Neuronal stem cell (in vitro differentiated cells): ENCODE measurements around the gene SENP1.

Experiments used
- DNase-seq: peaks from one replicate; pipeline ENCODE4 v3.0.0-alpha.2; 2013; ENCODE audit warnings: low spot score
- H2AFZ ChIP-seq: one replicate; pipeline ENCODE4 v1.6.1; 2013; ENCODE audit warnings: mild to moderate bottlenecking, low read length, inconsistent platforms
- H2AK5ac ChIP-seq: 2 replicates; pipeline ENCODE4 v1.6.1; 2013; ENCODE audit warnings: low read depth, mild to moderate bottlenecking, inconsistent platforms, low read length, moderate library complexity, mixed read lengths
- H2BK120ac ChIP-seq: 2 replicates; pipeline ENCODE4 v1.6.1; 2013; ENCODE audit warnings: low read depth, mild to moderate bottlenecking, inconsistent platforms, low read length, moderate library complexity, mixed read lengths
- H2BK12ac ChIP-seq: one replicate; pipeline ENCODE4 v1.6.1; 2013; ENCODE audit warnings: low read length, inconsistent platforms
- H2BK15ac ChIP-seq: 2 replicates; pipeline ENCODE4 v1.6.1; 2013; ENCODE audit warnings: mild to moderate bottlenecking, low read length, inconsistent platforms, mixed read lengths
- H2BK5ac ChIP-seq: one replicate; pipeline ENCODE4 v1.6.1; 2013; ENCODE audit warnings: inconsistent platforms, mild to moderate bottlenecking, low read length, moderate library complexity
- H3K14ac ChIP-seq: one replicate; pipeline ENCODE4 v1.6.1; 2013; ENCODE audit warnings: low read length, inconsistent platforms
- H3K18ac ChIP-seq: 2 replicates; pipeline ENCODE4 v1.6.1; 2013; ENCODE audit warnings: low read length, inconsistent platforms
- H3K23ac ChIP-seq: 2 replicates; pipeline ENCODE4 v1.6.1; 2013; ENCODE audit warnings: low read depth, mild to moderate bottlenecking, mixed read lengths, low read length, inconsistent platforms; ENCODE audit not compliant: poor library complexity
- H3K27ac ChIP-seq: replicated peaks from 3 replicates; pipeline ENCODE4 v1.5.1; 2013; ENCODE audit warnings: low read length, inconsistent platforms
- H3K27me3 ChIP-seq, 3 experiments: 2 replicates each; pipeline ENCODE4 v1.6.1; 2013; ENCODE audit warnings: low read length in 3 of 3, mild to moderate bottlenecking in 2 of 3, inconsistent platforms in 1 of 3, low read depth in 1 of 3, mixed read lengths in 1 of 3, moderate library complexity in 1 of 3; ENCODE audit not compliant: control insufficient read depth in 3 of 3, insufficient read depth in 3 of 3
- H3K36me3 ChIP-seq, 2 donors: replicated peaks in 1 of 2; 2 replicates each; pipeline ENCODE4 v1.6.1; 2013; ENCODE audit warnings: low read length in 2 of 2; ENCODE audit not compliant: control insufficient read depth in 2 of 2, insufficient read depth in 2 of 2
- H3K4ac ChIP-seq: 2 replicates; pipeline ENCODE4 v1.6.1; 2013; ENCODE audit warnings: inconsistent platforms, mild to moderate bottlenecking, low read length, moderate library complexity
- H3K4me1 ChIP-seq, 2 donors: 1 replicate in 1 of 2; 2 replicates in 1 of 2; pipeline ENCODE4 v1.6.1; 2013; ENCODE audit warnings: low read length in 2 of 2, low read depth in 1 of 2; ENCODE audit not compliant: control insufficient read depth in 2 of 2, insufficient read depth in 1 of 2
- H3K4me2 ChIP-seq: one replicate; pipeline ENCODE4 v1.6.1; 2013; ENCODE audit warnings: mild to moderate bottlenecking, low read length, inconsistent platforms; ENCODE audit not compliant: insufficient read depth, poor library complexity, severe bottlenecking
- H3K4me3 ChIP-seq, 2 donors: 2 replicates each; pipeline ENCODE4 v1.5.1; 2013; ENCODE audit warnings: low read length in 2 of 2, mild to moderate bottlenecking in 2 of 2, inconsistent platforms in 1 of 2, moderate library complexity in 1 of 2
- H3K79me1 ChIP-seq: one replicate; pipeline ENCODE4 v1.6.1; 2013; ENCODE audit warnings: low read depth, mild to moderate bottlenecking, inconsistent platforms, low read length, moderate library complexity
- H3K9ac ChIP-seq: one replicate; pipeline ENCODE4 v1.6.1; 2013; ENCODE audit warnings: mild to moderate bottlenecking, low read depth, low read length, inconsistent platforms; ENCODE audit not compliant: poor library complexity
- H3K9me3 ChIP-seq, 2 donors: replicated peaks in 1 of 2; 2 replicates each; pipeline versions ENCODE3 to v1.6.1; 2013; ENCODE audit warnings: low read length in 2 of 2, mild to moderate bottlenecking in 2 of 2, inconsistent platforms in 1 of 2, low read depth in 1 of 2, mixed read lengths in 1 of 2, moderate library complexity in 1 of 2; ENCODE audit not compliant: control insufficient read depth in 2 of 2, insufficient read depth in 1 of 2
- H4K8ac ChIP-seq: one replicate; pipeline ENCODE4 v1.6.1; 2013; ENCODE audit warnings: low read depth, mild to moderate bottlenecking, inconsistent platforms, low read length, moderate library complexity
- H4K91ac ChIP-seq: one replicate; pipeline ENCODE4 v1.6.1; 2013; ENCODE audit warnings: low read length, low read depth, mild to moderate bottlenecking, inconsistent platforms; ENCODE audit not compliant: poor library complexity
- WGBS, 2 donors: extraction: QIAGEN DNeasy Blood & Tissue Kit; methylation state at CpG; one replicate each; pipeline ENCODE4 v1.1.7; 2013; ENCODE audit warnings: missing lambda C conversion rate in 2 of 2, mixed read lengths in 1 of 2; ENCODE audit not compliant: insufficient read length in 2 of 2, insufficient replicate concordance in 1 of 2; ENCODE audit errors: extremely low coverage in 2 of 2; 5-methylcytosine and 5-hydroxymethylcytosine counted together

SENP1 gene

GRCh38 chr12:48001505-48002413 is 104.1 kb downstream of the SENP1 start:
- peak; percentile 74 for DNase-seq
- Histone ChIP-seq H2AK5ac (no peak overlapping the region), H4K8ac (no peak overlapping the region), H3K4me2 (peak overlapping the region; percentile 75), H3K9me3 (no peaks in the 10 kb centered on the region), H2BK120ac (no peak overlapping the region), H2BK15ac (no peak overlapping the region), H3K36me3 (peaks cover 30 to 38% of the 10 kb centered on the region in 2 donors), H3K4me1 (peaks cover 20 to 22% of the 10 kb centered on the region in 2 donors), H3K79me1 (peaks cover 6% of the 10 kb centered on the region), H3K9ac (peak overlapping the region; percentile 67), H3K27me3 (no peaks in the 10 kb centered on the region), H3K4ac (no peak overlapping the region), H3K18ac (peak overlapping the region; percentile 50), H3K14ac (no peak overlapping the region), H2BK5ac (peak overlapping the region; percentile 15), H3K27ac (peak overlapping the region; percentile 81), H2AFZ (peak overlapping the region; percentile 89), H2BK12ac (no peak overlapping the region), H3K23ac (no peak overlapping the region), H4K91ac (no peak overlapping the region), H3K4me3 (peak overlapping the region; percentile 71 to 98)
- no CpG with 5 or more reads among the region's 57 CpGs for WGBS, 2 donors

GRCh38 chr12:48000878-48001504 is 104.9 kb downstream of the SENP1 start:
- no CpG with 5 or more reads among the region's 18 CpGs for WGBS, 2 donors
- H3K36me3 ChIP-seq: peaks cover 36 to 46% of the 10 kb centered on the region in 2 donors
- no peak overlapping the region for H2BK12ac ChIP-seq
- H3K18ac ChIP-seq: peak overlapping the region; percentile 74
- peak; percentile 37 for DNase-seq
- H4K91ac ChIP-seq: no peak overlapping the region
- no peaks in the 10 kb centered on the region for H3K9me3 ChIP-seq
- peaks cover 20 to 22% of the 10 kb centered on the region in 2 donors for H3K4me1 ChIP-seq
- H2BK120ac ChIP-seq: no peak overlapping the region
- H3K4me3 ChIP-seq: peak overlapping the region; percentile 71 to 98
- no peak overlapping the region for H3K4ac ChIP-seq
- peak overlapping the region; percentile 89 for H2AFZ ChIP-seq
- H3K14ac ChIP-seq: no peak overlapping the region
- no peak overlapping the region for H3K23ac ChIP-seq
- peak overlapping the region; percentile 81 for H3K27ac ChIP-seq
- no peak overlapping the region for H4K8ac ChIP-seq
- H3K9ac ChIP-seq: no peak overlapping the region
- H3K4me2 ChIP-seq: peak overlapping the region; percentile 75
- no peak overlapping the region for H2AK5ac ChIP-seq
- no peaks in the 10 kb centered on the region for H3K27me3 ChIP-seq
- H3K79me1 ChIP-seq: peaks cover 6% of the 10 kb centered on the region
- no peak overlapping the region for H2BK5ac ChIP-seq
- no peak overlapping the region for H2BK15ac ChIP-seq

- Histone ChIP-seq H3K9ac (no peak overlapping the region), H2BK5ac (no peak overlapping the region), H3K79me1 (peaks cover 6% of the 10 kb centered on the region), H3K9me3 (no peaks in the 10 kb centered on the region), H3K4me2 (no peak overlapping the region), H2BK15ac (no peak overlapping the region), H3K23ac (no peak overlapping the region), H4K91ac (no peak overlapping the region), H3K36me3 (peaks cover 48 to 57% of the 10 kb centered on the region in 2 donors), H3K14ac (no peak overlapping the region), H2AFZ (no peak overlapping the region), H3K27ac (no peak overlapping the region), H2BK12ac (no peak overlapping the region), H3K4me3 (no peak overlapping the region), H4K8ac (no peak overlapping the region), H2BK120ac (no peak overlapping the region), H3K4me1 (peaks cover 9 to 12% of the 10 kb centered on the region in 2 donors), H2AK5ac (no peak overlapping the region), H3K18ac (no peak overlapping the region), H3K4ac (no peak overlapping the region), H3K27me3 (no peaks in the 10 kb centered on the region)
- no peak for DNase-seq
- WGBS, 2 donors: no CpG with 5 or more reads among the region's 9 CpGs
Measured at GRCh38 chr12:47999816-48000215, 106.1 kb downstream of the SENP1 start.

- H3K4ac ChIP-seq: no peak overlapping the region
- H3K79me1 ChIP-seq: peaks cover 6% of the 10 kb centered on the region
- no peaks in the 10 kb centered on the region for H3K27me3 ChIP-seq
- H4K91ac ChIP-seq: no peak overlapping the region
- H3K23ac ChIP-seq: no peak overlapping the region
- no peak overlapping the region for H2BK15ac ChIP-seq
- H3K9ac ChIP-seq: no peak overlapping the region
- peaks cover 71 to 82% of the 10 kb centered on the region in 2 donors for H3K36me3 ChIP-seq
- H4K8ac ChIP-seq: no peak overlapping the region
- no peak overlapping the region for H2BK12ac ChIP-seq
- no peak overlapping the region for H3K18ac ChIP-seq
- no CpG with 5 or more reads among the region's 3 CpGs for WGBS, 2 donors
- no peak overlapping the region for H2BK120ac ChIP-seq
- H3K4me1 ChIP-seq: peaks cover 10 to 15% of the 10 kb centered on the region in 2 donors
- H3K9me3 ChIP-seq: no peaks in the 10 kb centered on the region
- no peak overlapping the region for H3K27ac ChIP-seq
- H3K14ac ChIP-seq: no peak overlapping the region
- H3K4me2 ChIP-seq: no peak overlapping the region
- H2AFZ ChIP-seq: no peak overlapping the region
- H2AK5ac ChIP-seq: no peak overlapping the region
- H3K4me3 ChIP-seq: no peak overlapping the region
- DNase-seq: no peak
- H2BK5ac ChIP-seq: no peak overlapping the region
Measured at GRCh38 chr12:47997321-47997720, 108.6 kb downstream of the SENP1 start.
